HL-60 (cell line): Measurements from ENCODE around the gene NPR1.
A peak's percentile ranks its signal among the peaks of the same experiment; 100 is the strongest.

Source experiments
- DNase-seq, 2 experiments: peaks; one replicate each; pipeline ENCODE4 v3.0.0-alpha.2; 2010 to 2020; ENCODE audit warnings: low read depth in 1 of 2, low spot score in 1 of 2
- H3K27ac ChIP-seq: fragments of 250-450 bp; sonication (Bioruptor Pico); replicated peaks from 2 replicates; pipeline ENCODE4 v1.5.1; 2020; ENCODE audit warnings: mild to moderate bottlenecking, moderate library complexity
- H3K27me3 ChIP-seq: fragments of 250-450 bp; sonication (Bioruptor Pico); 2 replicates; pipeline ENCODE4 v1.5.1; 2021; ENCODE audit warnings: mild to moderate bottlenecking, moderate library complexity; ENCODE audit not compliant: insufficient read depth, poor library complexity, severe bottlenecking
- H3K4me3 ChIP-seq: replicated peaks from 2 replicates; pipeline ENCODE4 v1.5.1; 2011; ENCODE audit warnings: mild to moderate bottlenecking, control low read depth, low read length; ENCODE audit not compliant: insufficient read depth
- GABPA ChIP-seq: IDR thresholded peaks from 2 replicates; pipeline ENCODE4 v1.6.1; 2012; ENCODE audit warnings: low read depth
- POLR2AphosphoS5 ChIP-seq: IDR thresholded peaks from 2 replicates; pipeline ENCODE4 v1.6.1; 2012; ENCODE audit warnings: low read depth
- SPI1 ChIP-seq: IDR thresholded peaks from 2 replicates; pipeline ENCODE4 v1.6.1; 2012; ENCODE audit warnings: low read depth, mild to moderate bottlenecking, borderline replicate concordance
- TF ChIP-seq, protein P1 (sequence below): IDR thresholded peaks from one replicate; pipeline ENCODE4 v1.5.1; 2011; ENCODE audit warnings: low read length, control low read depth, inconsistent platforms; ENCODE audit not compliant: insufficient read depth
- TF ChIP-seq, protein P2 (sequence below): IDR thresholded peaks from 2 replicates; pipeline ENCODE4 v1.6.1; 2012; ENCODE audit warnings: low read depth; ENCODE audit not compliant: insufficient replicate concordance

Gene NPR1

GRCh38 chr1:153658400-153659174 lies 19.9 kb upstream of the NPR1 start, which contains the start of gene SNAPIN:
Gene SNAPIN, plus strand, starts transcription at chr1:153658703. Its CDS starts 41 bp downstream, at chr1:153658744.
- TF ChIP-seq, protein P1, sequence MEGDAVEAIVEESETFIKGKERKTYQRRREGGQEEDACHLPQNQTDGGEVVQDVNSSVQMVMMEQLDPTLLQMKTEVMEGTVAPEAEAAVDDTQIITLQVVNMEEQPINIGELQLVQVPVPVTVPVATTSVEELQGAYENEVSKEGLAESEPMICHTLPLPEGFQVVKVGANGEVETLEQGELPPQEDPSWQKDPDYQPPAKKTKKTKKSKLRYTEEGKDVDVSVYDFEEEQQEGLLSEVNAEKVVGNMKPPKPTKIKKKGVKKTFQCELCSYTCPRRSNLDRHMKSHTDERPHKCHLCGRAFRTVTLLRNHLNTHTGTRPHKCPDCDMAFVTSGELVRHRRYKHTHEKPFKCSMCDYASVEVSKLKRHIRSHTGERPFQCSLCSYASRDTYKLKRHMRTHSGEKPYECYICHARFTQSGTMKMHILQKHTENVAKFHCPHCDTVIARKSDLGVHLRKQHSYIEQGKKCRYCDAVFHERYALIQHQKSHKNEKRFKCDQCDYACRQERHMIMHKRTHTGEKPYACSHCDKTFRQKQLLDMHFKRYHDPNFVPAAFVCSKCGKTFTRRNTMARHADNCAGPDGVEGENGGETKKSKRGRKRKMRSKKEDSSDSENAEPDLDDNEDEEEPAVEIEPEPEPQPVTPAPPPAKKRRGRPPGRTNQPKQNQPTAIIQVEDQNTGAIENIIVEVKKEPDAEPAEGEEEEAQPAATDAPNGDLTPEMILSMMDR: no peak
- TF ChIP-seq POLR2AphosphoS5 (peak; percentile 74; the same call in 1 of the 2 replicates), GABPA (no peak), SPI1 (peak; percentile 6; the same call in 1 of the 2 replicates)
- TF ChIP-seq, protein P2, sequence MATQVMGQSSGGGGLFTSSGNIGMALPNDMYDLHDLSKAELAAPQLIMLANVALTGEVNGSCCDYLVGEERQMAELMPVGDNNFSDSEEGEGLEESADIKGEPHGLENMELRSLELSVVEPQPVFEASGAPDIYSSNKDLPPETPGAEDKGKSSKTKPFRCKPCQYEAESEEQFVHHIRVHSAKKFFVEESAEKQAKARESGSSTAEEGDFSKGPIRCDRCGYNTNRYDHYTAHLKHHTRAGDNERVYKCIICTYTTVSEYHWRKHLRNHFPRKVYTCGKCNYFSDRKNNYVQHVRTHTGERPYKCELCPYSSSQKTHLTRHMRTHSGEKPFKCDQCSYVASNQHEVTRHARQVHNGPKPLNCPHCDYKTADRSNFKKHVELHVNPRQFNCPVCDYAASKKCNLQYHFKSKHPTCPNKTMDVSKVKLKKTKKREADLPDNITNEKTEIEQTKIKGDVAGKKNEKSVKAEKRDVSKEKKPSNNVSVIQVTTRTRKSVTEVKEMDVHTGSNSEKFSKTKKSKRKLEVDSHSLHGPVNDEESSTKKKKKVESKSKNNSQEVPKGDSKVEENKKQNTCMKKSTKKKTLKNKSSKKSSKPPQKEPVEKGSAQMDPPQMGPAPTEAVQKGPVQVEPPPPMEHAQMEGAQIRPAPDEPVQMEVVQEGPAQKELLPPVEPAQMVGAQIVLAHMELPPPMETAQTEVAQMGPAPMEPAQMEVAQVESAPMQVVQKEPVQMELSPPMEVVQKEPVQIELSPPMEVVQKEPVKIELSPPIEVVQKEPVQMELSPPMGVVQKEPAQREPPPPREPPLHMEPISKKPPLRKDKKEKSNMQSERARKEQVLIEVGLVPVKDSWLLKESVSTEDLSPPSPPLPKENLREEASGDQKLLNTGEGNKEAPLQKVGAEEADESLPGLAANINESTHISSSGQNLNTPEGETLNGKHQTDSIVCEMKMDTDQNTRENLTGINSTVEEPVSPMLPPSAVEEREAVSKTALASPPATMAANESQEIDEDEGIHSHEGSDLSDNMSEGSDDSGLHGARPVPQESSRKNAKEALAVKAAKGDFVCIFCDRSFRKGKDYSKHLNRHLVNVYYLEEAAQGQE: no peak
- peak; percentile 62 to 93 for DNase-seq
- Histone ChIP-seq H3K27ac (peak within 1 kb of the TSS; percentile 91), H3K27me3 (no peaks in the 10 kb centered on the region), H3K4me3 (peak within 1 kb of the TSS; percentile 86)

DNA sequence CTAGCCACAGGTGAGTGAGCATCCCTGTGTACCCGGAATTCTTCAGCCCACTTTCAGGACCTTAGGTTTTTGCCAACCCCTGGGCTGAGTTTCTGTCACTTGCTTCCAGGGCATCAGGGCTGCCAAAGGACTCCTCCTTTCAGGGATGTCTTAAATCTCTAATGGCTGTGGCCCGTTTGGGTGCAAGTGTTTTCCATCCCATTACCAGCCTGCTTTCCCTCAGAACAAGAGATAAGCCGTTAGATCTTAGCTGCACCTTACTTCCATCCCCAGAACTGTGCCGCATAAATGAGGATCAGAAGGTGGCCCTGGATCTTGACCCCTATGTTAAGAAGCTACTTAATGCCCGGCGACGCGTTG lies 19.3 kb upstream of the NPR1 start:
- H3K27ac ChIP-seq: peak overlapping the region; percentile 91
- peak overlapping the region; percentile 86 for H3K4me3 ChIP-seq
- no peak for DNase-seq
- no peaks in the 10 kb centered on the region for H3K27me3 ChIP-seq
- TF ChIP-seq, protein P2: no peak
- TF ChIP-seq POLR2AphosphoS5 (no peak), SPI1 (no peak), GABPA (no peak)
- TF ChIP-seq, protein P1: no peak

GRCh38 chr1:153659656-153660055 lies 18.8 kb upstream of the NPR1 start:
- DNase-seq: no peak
- Histone ChIP-seq H3K27ac (no peak overlapping the region), H3K27me3 (no peaks in the 10 kb centered on the region), H3K4me3 (peak overlapping the region; percentile 86)
- TF ChIP-seq GABPA: no peak
- TF ChIP-seq, protein P1: no peak
